Activated CD4-positive, alpha-beta T cell treated with anti-CD3 and anti-CD28 coated beads, Interleukin-2, Interleukin-4, amounts not matched to agents 100 ng/mL and 50 ng/mL, durations not matched to agents 16 hours and 8 hours (primary cell): ENCODE measurements around the gene GAST.

Experiments used
- DNase-seq: peaks from one replicate; pipeline ENCODE4 v3.0.0-alpha.2; 2020; ENCODE audit warnings: low spot score

Gene GAST

GRCh38 chr17:41739661-41740352 is 27.7 kb downstream of the GAST start:
- DNase-seq: no peak

- DNase-seq: no peak
These were observed 28.4 kb downstream of the GAST start for GRCh38 chr17:41740506-41740905.

GRCh38 chr17:41741709-41742108 is 29.6 kb downstream of the GAST start:
- no peak for DNase-seq

- DNase-seq: no peak
These were observed 36.1 kb downstream of the GAST start for GRCh38 chr17:41748275-41748674.

- no peak for DNase-seq
These were observed 38.7 kb downstream of the GAST start for GRCh38 chr17:41750862-41751261.

GRCh38 chr17:41751288-41751687 is 39.2 kb downstream of the GAST start:
- DNase-seq: no peak

GRCh38 chr17:41754066-41754465 is 41.9 kb downstream of the GAST start:
- no peak for DNase-seq

GRCh38 chr17:41758601-41759000 is 46.5 kb downstream of the GAST start:
- no peak for DNase-seq

- DNase-seq: no peak
These were observed 48.7 kb downstream of the GAST start for GRCh38 chr17:41760878-41761277.

- no peak for DNase-seq
These were observed 50.3 kb downstream of the GAST start for GRCh38 chr17:41762391-41762790.

GRCh38 chr17:41762841-41763240 is 50.7 kb downstream of the GAST start:
- DNase-seq: no peak

GRCh38 chr17:41763327-41763726 is 51.2 kb downstream of the GAST start:
- no peak for DNase-seq
